Pancreas (tissue), 10 donors: ENCODE measurements around the gene NMNAT3. TPM values are rescaled to one million over a fixed set of nuclear protein-coding genes. Genes with fewer than 3 reads are reported as not detected.

Experiments
- ATAC-seq, 4 donors: fragments of 200-7000 bp; cut with Tn5 transposase; one replicate each; pipeline versions ENCODE4 v1.8.0 to v1.9.1; 2020; ENCODE audit warnings: mild to moderate bottlenecking in 4 of 4, moderate library complexity in 4 of 4
- DNase-seq, 6 donors: peaks; one replicate each; pipeline ENCODE4 v3.0.0-alpha.2; 2020
- FAIRE-seq: peaks from 2 replicates; lab custom pipeline; 2012; peaks lifted over from hg19 to GRCh38; lab: Jason Lieb, UNC
- H3K27ac ChIP-seq, 4 donors: fragments of 200-600 bp; sonication (generic); 1 replicate in 3 of 4; 2 replicates in 1 of 4; pipeline versions ENCODE4 v1.5.0 to v1.8.0; 2020
- H3K27me3 ChIP-seq, 4 donors: fragments of 200-600 bp; one replicate each; pipeline ENCODE4 v1.8.0; 2021
- H3K36me3 ChIP-seq, 3 donors: fragments of 200-600 bp; sonication (generic) in 1 of 3; one replicate each; pipeline versions ENCODE4 v1.5.0 to v1.8.0; 2020 to 2021
- H3K4me1 ChIP-seq, 3 donors: fragments of 200-600 bp; one replicate each; pipeline ENCODE4 v1.8.0; 2021
- H3K4me3 ChIP-seq, 4 donors: fragments of 200-600 bp; sonication (generic) in 2 of 4; one replicate each; pipeline versions ENCODE4 v1.5.0 to v1.8.0; 2020 to 2021
- H3K9me3 ChIP-seq, 4 donors: fragments of 200-600 bp; one replicate each; pipeline ENCODE4 v1.8.0; 2021
- WGBS, 2 donors: extraction: QIAGEN DNeasy Blood & Tissue Kit; methylation state at CpG; one replicate each; pipeline ENCODE4 v1.1.7; 2013; 5-methylcytosine and 5-hydroxymethylcytosine counted together
- intact Hi-C, 3 donors: fragments of 100-400 bp; cut with DNase I; formaldehyde crosslinking; loops; one replicate each; pipeline versions ENCODE4 v1.11.1 to v1.14.2; 2022
- polyA plus RNA-seq, 2 donors: library from polyadenylated mRNA; stranded (reverse); fragments of 200-250 nt; gene quantifications; one replicate each; pipeline ENCODE4 v1.2.3, GENCODE V29; 2013
- total RNA-seq, 6 donors: library from RNA; stranded (reverse); fragmentation: NEBNext Ultra II Directional in 4 of 6; extraction: Animal tissue kit (Norgen Biotek cat#: 25700) in 4 of 6; gene quantifications; one replicate each; pipeline versions ENCODE4 v1.2.1 to v1.2.4, GENCODE V29; 2021 to 2023
- TF ChIP-seq, protein P1 (sequence below), 4 donors: fragments of 200-600 bp; sonication (generic) in 3 of 4; IDR thresholded peaks; one replicate each; pipeline versions ENCODE4 v1.5.0 to v1.8.0; 2021; ENCODE audit warnings: antibody characterized with exemption in 4 of 4
- donor health status: healthy with polysubstance abuse.
- donor health status: DM: no; HTN: no; CAD: no; lungs with moderate emphysema.
- donor health status: DM: no; HTN: no; CAD: no.
- donor health status: control.
- donor health status: control.
- donor health status: Bipolar disorder and iron deficiency.
- donor health status: DM: yes; HTN: yes; CAD: no.
- donor health status: DM: no; HTN: no; CAD: no.
- donor health status: DM: no; HTN: no; CAD: no.
- donor health status: DM: yes; HTN: yes; CAD: no.

The NMNAT3 gene
- total and polyA plus RNA-seq, 8 donors: 4.5 to 10.6 (median 7.0) TPM

DNA sequence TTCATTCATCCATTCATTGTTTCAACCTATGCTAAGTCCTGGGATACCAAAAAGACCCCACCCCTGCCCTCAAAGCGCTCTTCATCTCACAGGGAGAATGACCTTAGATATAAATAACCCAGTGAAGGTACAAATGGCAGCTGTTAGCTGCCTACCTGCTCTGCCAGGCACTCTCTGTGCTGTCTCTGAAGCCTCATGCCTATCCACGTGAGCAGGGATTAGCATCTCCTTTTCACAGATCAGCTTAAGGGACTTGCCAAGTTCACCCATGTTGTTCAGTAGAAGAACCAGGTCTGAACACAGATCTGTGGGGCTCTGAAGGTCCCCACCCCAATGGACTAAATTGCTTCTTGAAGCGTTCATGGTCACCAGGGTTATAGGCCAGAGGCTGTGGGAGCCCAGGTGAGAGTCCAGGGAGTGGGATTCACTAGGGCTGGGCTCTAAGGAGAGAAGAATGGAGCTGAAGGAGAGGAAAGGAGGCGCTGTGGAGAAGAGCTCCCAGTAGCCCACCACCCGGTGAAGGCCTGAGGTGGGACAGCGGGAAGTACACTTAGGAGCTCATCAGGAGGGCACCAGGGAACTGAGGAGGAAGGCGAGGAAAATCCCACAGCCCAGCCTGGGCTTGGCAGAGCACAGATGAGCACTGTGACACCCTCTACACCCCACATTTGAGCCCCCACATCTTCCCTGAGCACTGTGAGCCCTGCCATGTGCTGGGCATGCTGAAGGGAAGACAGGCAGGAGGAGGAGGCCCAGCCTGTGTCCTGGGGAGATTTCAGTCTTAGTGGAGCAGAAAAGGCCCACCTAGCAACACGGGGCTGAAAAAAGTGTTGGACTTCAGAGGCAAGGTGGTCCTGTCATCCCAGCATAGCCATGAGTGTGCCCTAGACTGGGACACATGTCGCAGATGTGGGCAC is 158.6 kb downstream of the NMNAT3 start:
- ATAC-seq (peak in 1 of 4 donors; percentile 8), FAIRE-seq (no peak), DNase-seq (no peak)
- Histone ChIP-seq H3K4me3 (no peak overlapping the region), H3K9me3 (no peaks in the 10 kb centered on the region), H3K36me3 (peaks cover 0 to 31% (median 0%) of the 10 kb centered on the region in 3 donors), H3K27ac (no peak overlapping the region), H3K4me1 (peaks cover 0 to 9% (median 7%) of the 10 kb centered on the region in 3 donors), H3K27me3 (no peaks in the 10 kb centered on the region)
- intact Hi-C loops: no loop called here
- TF ChIP-seq, protein P1, sequence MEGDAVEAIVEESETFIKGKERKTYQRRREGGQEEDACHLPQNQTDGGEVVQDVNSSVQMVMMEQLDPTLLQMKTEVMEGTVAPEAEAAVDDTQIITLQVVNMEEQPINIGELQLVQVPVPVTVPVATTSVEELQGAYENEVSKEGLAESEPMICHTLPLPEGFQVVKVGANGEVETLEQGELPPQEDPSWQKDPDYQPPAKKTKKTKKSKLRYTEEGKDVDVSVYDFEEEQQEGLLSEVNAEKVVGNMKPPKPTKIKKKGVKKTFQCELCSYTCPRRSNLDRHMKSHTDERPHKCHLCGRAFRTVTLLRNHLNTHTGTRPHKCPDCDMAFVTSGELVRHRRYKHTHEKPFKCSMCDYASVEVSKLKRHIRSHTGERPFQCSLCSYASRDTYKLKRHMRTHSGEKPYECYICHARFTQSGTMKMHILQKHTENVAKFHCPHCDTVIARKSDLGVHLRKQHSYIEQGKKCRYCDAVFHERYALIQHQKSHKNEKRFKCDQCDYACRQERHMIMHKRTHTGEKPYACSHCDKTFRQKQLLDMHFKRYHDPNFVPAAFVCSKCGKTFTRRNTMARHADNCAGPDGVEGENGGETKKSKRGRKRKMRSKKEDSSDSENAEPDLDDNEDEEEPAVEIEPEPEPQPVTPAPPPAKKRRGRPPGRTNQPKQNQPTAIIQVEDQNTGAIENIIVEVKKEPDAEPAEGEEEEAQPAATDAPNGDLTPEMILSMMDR (IDR thresholded peaks at IDR 0.05): no peak
- WGBS, 2 donors: 95 to 98% methylated on average over 9 of the region's 9 CpGs

DNA sequence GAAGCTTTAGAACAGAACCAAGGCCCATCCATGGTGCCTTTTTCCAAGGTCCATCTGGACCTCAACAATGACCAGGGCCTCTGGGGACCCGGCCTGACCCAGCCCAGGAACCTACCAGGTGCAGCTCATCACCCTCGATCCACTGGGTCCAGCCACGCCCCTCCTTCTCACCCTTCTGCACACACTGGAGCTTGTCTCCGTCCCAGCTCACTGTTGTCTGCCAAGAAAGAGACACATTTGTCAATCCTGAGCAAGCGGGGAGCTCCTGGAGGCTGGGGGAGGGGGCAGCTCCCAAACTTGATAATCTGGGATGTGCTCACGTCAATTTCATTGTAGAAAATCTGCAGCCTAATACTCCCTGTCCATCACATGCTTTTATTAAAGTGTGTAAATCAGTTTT is 159.5 kb downstream of the NMNAT3 start:
- FAIRE-seq (no peak), ATAC-seq (no peak), DNase-seq (no peak)
- H3K9me3 ChIP-seq: no peaks in the 10 kb centered on the region
- H3K4me3 ChIP-seq: no peak overlapping the region
- H3K27ac ChIP-seq: no peak overlapping the region
- peaks cover 0 to 9% (median 7%) of the 10 kb centered on the region in 3 donors for H3K4me1 ChIP-seq
- TF ChIP-seq, protein P1 (IDR thresholded peaks at IDR 0.05): no peak
- intact Hi-C loops: no loop called here
- WGBS, 2 donors: 74 to 76% methylated on average over 6 of the region's 6 CpGs
- H3K27me3 ChIP-seq: no peaks in the 10 kb centered on the region
- peaks cover 0 to 31% (median 0%) of the 10 kb centered on the region in 3 donors for H3K36me3 ChIP-seq

DNA sequence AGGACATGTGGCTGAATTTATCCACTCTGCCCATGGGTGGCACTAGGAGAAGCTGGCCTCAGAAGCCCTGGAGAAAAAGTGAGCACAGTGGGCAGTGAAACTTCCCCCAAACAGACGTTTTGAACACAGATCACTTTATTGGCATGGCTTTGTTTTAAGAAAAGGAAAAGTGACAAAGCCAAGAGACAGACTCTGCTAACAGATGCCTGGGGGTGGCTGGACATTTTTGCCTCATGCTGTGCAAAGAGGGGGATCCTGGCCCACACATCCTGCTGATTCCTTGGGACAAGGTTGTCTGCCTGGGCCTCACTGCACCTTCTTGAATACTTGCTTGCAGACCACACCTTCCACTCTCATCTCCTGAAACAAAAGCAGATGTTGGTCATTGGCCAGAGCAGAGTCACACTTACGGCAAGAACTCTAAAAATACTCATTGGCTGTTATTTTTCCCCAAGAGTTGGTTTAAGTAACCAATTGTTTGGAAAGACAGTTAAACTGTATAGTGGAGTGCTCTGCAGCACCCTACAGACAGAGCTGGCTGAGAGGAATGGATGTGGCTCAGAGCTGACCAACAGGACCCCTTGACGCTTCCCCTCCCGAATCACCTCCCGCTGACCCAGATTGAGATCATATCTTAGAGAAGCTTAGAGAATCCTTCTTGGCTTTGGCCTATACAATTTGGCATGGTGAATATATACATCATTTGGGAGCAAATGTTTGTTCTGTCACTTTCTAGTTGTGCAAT is 160.3 kb downstream of the NMNAT3 start:
- no peaks in the 10 kb centered on the region for H3K9me3 ChIP-seq
- H3K4me3 ChIP-seq: no peak overlapping the region
- FAIRE-seq (no peak), DNase-seq (no peak), ATAC-seq (no peak)
- H3K27me3 ChIP-seq: no peaks in the 10 kb centered on the region
- TF ChIP-seq, protein P1 (IDR thresholded peaks at IDR 0.05): no peak
- H3K4me1 ChIP-seq: peaks cover 0 to 9% (median 7%) of the 10 kb centered on the region in 3 donors
- peaks cover 0 to 31% (median 0%) of the 10 kb centered on the region in 3 donors for H3K36me3 ChIP-seq
- no peak overlapping the region for H3K27ac ChIP-seq
- WGBS, 2 donors: 80 to 88% methylated on average over 5 of the region's 5 CpGs
- intact Hi-C loops: no loop called here

DNA sequence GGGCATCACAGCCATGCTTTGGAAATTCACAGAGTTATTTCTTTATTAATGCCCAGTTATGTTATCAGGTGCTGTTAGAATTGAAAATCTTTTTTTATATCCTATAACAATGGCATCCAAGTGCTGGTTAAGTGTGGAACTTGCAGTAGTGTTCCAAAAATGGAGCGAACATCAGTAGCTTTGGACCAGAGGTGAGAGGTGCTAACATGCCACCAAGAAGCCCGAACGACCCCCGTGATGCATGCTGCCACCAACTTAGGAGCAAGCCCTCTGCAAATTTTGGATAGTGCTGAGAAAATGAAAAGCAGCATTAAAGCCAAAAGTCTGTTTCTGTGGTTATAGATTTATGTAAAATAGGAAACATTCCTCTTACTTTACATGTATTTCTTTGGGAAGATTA is 163.0 kb downstream of the NMNAT3 start:
- no peak for ATAC-seq
- Histone ChIP-seq H3K9me3 (no peaks in the 10 kb centered on the region), H3K27me3 (no peaks in the 10 kb centered on the region), H3K36me3 (peaks cover 0 to 31% (median 0%) of the 10 kb centered on the region in 3 donors), H3K27ac (no peak overlapping the region), H3K4me3 (no peak overlapping the region), H3K4me1 (no peaks in the 10 kb centered on the region)
- intact Hi-C loops: no loop called here
- no peak for FAIRE-seq
- WGBS, 2 donors: 88 to 93% methylated on average over 4 of the region's 4 CpGs
- TF ChIP-seq, protein P1 (IDR thresholded peaks at IDR 0.05): no peak
- DNase-seq: no peak

Other genes starting within 250 kb of the NMNAT3 start
- 1 to 10 TPM in 2 of 6 donors, under 1 TPM in 1, not detected in 3; 0.38 to 7.5 (median 4.7) TPM for gene RBP2, start 201.5 kb downstream of the NMNAT3 start, total RNA-seq
- gene RBP2, start 201.5 kb downstream of the NMNAT3 start, polyA plus RNA-seq: 1 to 10 TPM; 1.0 to 1.4 TPM
- 100 to 1,000 TPM; 146 to 422 (median 314) TPM for gene RBP1, start 138.2 kb downstream of the NMNAT3 start, total RNA-seq
- 100 to 1,000 TPM; 311 to 378 TPM for gene RBP1, start 138.2 kb downstream of the NMNAT3 start, polyA plus RNA-seq